Psoas muscle (tissue), 8 donors: ENCODE data around the gene GPNMB. TPM values are rescaled to one million over a fixed set of nuclear protein-coding genes. Genes with fewer than 3 reads are reported as not detected.
A peak's percentile ranks its signal among the peaks of the same experiment; 100 is the strongest.

Source experiments
- ATAC-seq, 4 donors: fragments of 200-7000 bp; cut with Tn5 transposase; one replicate each; pipeline ENCODE4 v1.9.1; 2020; ENCODE audit warnings: moderate library complexity in 3 of 4, mild to moderate bottlenecking in 2 of 4
- DNase-seq, 2 donors: peaks; one replicate each; pipeline ENCODE4 v3.0.0-alpha.2; 2020
- H3K27ac ChIP-seq: fragments of 200-600 bp; one replicate; pipeline ENCODE4 v1.8.0; 2022
- H3K27me3 ChIP-seq, 3 donors: fragments of 200-600 bp in 1 of 3; one replicate each; pipeline versions ENCODE4 v1.6.1 to v1.8.0; 2013 to 2022; ENCODE audit warnings: low read length in 2 of 3, mild to moderate bottlenecking in 2 of 3, moderate library complexity in 1 of 3; ENCODE audit not compliant: insufficient read depth in 3 of 3
- H3K36me3 ChIP-seq, 2 donors: fragments of 200-600 bp in 1 of 2; one replicate each; pipeline versions ENCODE4 v1.6.1 to v1.8.0; 2013 to 2022; ENCODE audit warnings: low read depth in 1 of 2, mild to moderate bottlenecking in 1 of 2, moderate library complexity in 1 of 2; ENCODE audit not compliant: insufficient read depth in 1 of 2
- H3K4me1 ChIP-seq: fragments of 200-600 bp; one replicate; pipeline ENCODE4 v1.8.0; 2022
- H3K4me3 ChIP-seq: fragments of 200-600 bp; one replicate; pipeline ENCODE4 v1.8.0; 2022; ENCODE audit warnings: mild to moderate bottlenecking
- H3K9me3 ChIP-seq: fragments of 200-600 bp; one replicate; pipeline ENCODE4 v1.8.0; 2022
- CTCF ChIP-seq: fragments of 200-600 bp; IDR thresholded peaks from one replicate; pipeline ENCODE4 v1.8.0; 2022; ENCODE audit warnings: antibody characterized with exemption
- WGBS, 3 donors: extraction: QIAGEN DNeasy Blood & Tissue Kit; methylation state at CpG; one replicate each; pipeline versions ENCODE4 v1.1.6 to v1.1.7; 2013; 5-methylcytosine and 5-hydroxymethylcytosine counted together
- intact Hi-C, 2 donors: fragments of 100-400 bp; cut with DNase I; formaldehyde crosslinking; loops; one replicate each; pipeline versions ENCODE4 v1.11.0 to v1.14.2; 2022
- polyA plus RNA-seq, 3 donors: library from polyadenylated mRNA; stranded (reverse); fragments of 200-250 nt; gene quantifications; one replicate each; pipeline ENCODE4 v1.2.3, GENCODE V29; 2013
- total RNA-seq, 4 donors: library from RNA; stranded (reverse); fragmentation: NEBNext Ultra II Directional in 2 of 4; extraction: Animal tissue kit (Norgen Biotek cat#: 25700) in 2 of 4; gene quantifications; one replicate each; pipeline versions ENCODE4 v1.2.1 to v1.2.4, GENCODE V29; 2021 to 2023
- donor health status: healthy with polysubstance abuse.
- donor health status: DM: no; HTN: no; CAD: no; lungs with moderate emphysema.
- donor health status: Bipolar disorder and iron deficiency.
- donor health status: healthy.
- donor health status: DM: yes; HTN: yes; CAD: no.
- donor health status: DM: no; HTN: no; CAD: no.
- donor health status: DM: no; HTN: no; CAD: no.
- donor health status: DM: yes; HTN: yes; CAD: no.

GPNMB gene
- total and polyA plus RNA-seq, 7 donors, result 4.3 to 24.9 (median 11.2) TPM

GRCh38 chr7:23267357-23267756 lies 20.8 kb downstream of the GPNMB start:
- Histone ChIP-seq H3K4me3 (no peak overlapping the region), H3K27me3 (no peaks in the 10 kb centered on the region), H3K36me3 (no peaks in the 10 kb centered on the region), H3K9me3 (no peaks in the 10 kb centered on the region), H3K4me1 (no peaks in the 10 kb centered on the region), H3K27ac (no peak overlapping the region)
- intact Hi-C loops, result no loop called here
- WGBS, 3 donors, result 83 to 91% (median 89%) methylated on average over 2 of the region's 2 CpGs
- no peak for DNase-seq
- no peak for ATAC-seq
- no peak for TF ChIP-seq CTCF

GRCh38 chr7:23268167-23268566 lies 21.6 kb downstream of the GPNMB start:
- Histone ChIP-seq H3K4me3 (no peak overlapping the region), H3K4me1 (peaks cover 4% of the 10 kb centered on the region), H3K36me3 (no peaks in the 10 kb centered on the region), H3K9me3 (no peaks in the 10 kb centered on the region), H3K27ac (no peak overlapping the region), H3K27me3 (no peaks in the 10 kb centered on the region)
- WGBS, 3 donors, result 94 to 99% (median 95%) methylated on average over 2 of the region's 2 CpGs
- no peak for ATAC-seq
- TF ChIP-seq CTCF, result no peak
- no peak for DNase-seq
- intact Hi-C loops, result no loop called here

- no peak overlapping the region for H3K4me3 ChIP-seq
- DNase-seq (no peak), ATAC-seq (no peak)
- no peaks in the 10 kb centered on the region for H3K27me3 ChIP-seq
- no peak overlapping the region for H3K27ac ChIP-seq
- H3K9me3 ChIP-seq, result no peaks in the 10 kb centered on the region
- H3K36me3 ChIP-seq, result no peaks in the 10 kb centered on the region
- no peak for TF ChIP-seq CTCF
- intact Hi-C loops, result no loop called here
- H3K4me1 ChIP-seq, result peaks cover 4% of the 10 kb centered on the region
- WGBS, 3 donors, result 71 to 79% (median 77%) methylated on average over 4 of the region's 4 CpGs
Observed at GRCh38 chr7:23268746-23269145, 22.2 kb downstream of the GPNMB start.

- TF ChIP-seq CTCF, result no peak
- no peaks in the 10 kb centered on the region for H3K9me3 ChIP-seq
- peaks cover 0 to 8% of the 10 kb centered on the region in 2 donors for H3K36me3 ChIP-seq
- ATAC-seq (no peak), DNase-seq (no peak)
- H3K4me1 ChIP-seq, result peaks cover 7% of the 10 kb centered on the region
- WGBS, 3 donors, result 93 to 97% (median 94%) methylated on average over 2 of the region's 2 CpGs
- no peak overlapping the region for H3K4me3 ChIP-seq
- no peak overlapping the region for H3K27ac ChIP-seq
- intact Hi-C loops, result loop anchor here (2.0 to 10.0 kb wide), 3 partner anchors 191 to 443 kb away; partner anchors contain the start of gene STK31 (in 2 of the 2)
- H3K27me3 ChIP-seq, result no peaks in the 10 kb centered on the region
Observed at GRCh38 chr7:23272275-23272674, 25.7 kb downstream of the GPNMB start.

GRCh38 chr7:23273141-23273599 lies 26.6 kb downstream of the GPNMB start:
- H3K9me3 ChIP-seq, result no peaks in the 10 kb centered on the region
- intact Hi-C loops, result loop anchor here (2.0 to 10.0 kb wide), 3 partner anchors 190 to 442 kb away; partner anchors contain the start of gene STK31 (in 2 of the 2)
- peaks cover 0 to 8% of the 10 kb centered on the region in 2 donors for H3K36me3 ChIP-seq

More at GRCh38 chr7:23273141-23273599, 26.6 kb downstream of the GPNMB start:
- H3K4me1 ChIP-seq, result peaks cover 7% of the 10 kb centered on the region
- H3K27me3 ChIP-seq, result no peaks in the 10 kb centered on the region
- peak; percentile 97 to 99 (median 98) for ATAC-seq
- H3K27ac ChIP-seq, result peak overlapping the region; percentile 71
- peak; percentile 82 to 92 for DNase-seq
- peak overlapping the region; percentile 59 for H3K4me3 ChIP-seq
- WGBS, 3 donors, result 6 to 10% (median 6%) methylated on average over 11 of the region's 11 CpGs
- peak; percentile 85 for TF ChIP-seq CTCF
